HG03442 (cell line): ENCODE results near the gene HCN2.
"Not testable (repeated sequence)": the region's sequence is repeated elsewhere in the genome, so short reads cannot be mapped to it uniquely, and the experiment has no call there.

Source experiments
- ATAC-seq: cut with Tn5 transposase; IDR thresholded peaks from one replicate; pipeline ENCODE4 v1.9.1; 2021; ENCODE audit warnings: mild to moderate bottlenecking, moderate library complexity; ENCODE audit not compliant: unreplicated experiment

Gene HCN2

GRCh38 chr19:617551-618246 is 28.0 kb downstream of the HCN2 start:
- ATAC-seq = no peak

- ATAC-seq = no peak
Observed at GRCh38 chr19:618247-618619, 28.6 kb downstream of the HCN2 start.

- no peak for ATAC-seq
Observed at GRCh38 chr19:618674-619285, 29.1 kb downstream of the HCN2 start.

GRCh38 chr19:619286-620002 is 29.8 kb downstream of the HCN2 start:
- ATAC-seq = no peak

- ATAC-seq = no peak
Observed at GRCh38 chr19:620166-620862, 30.6 kb downstream of the HCN2 start.

- not testable (repeated sequence) for ATAC-seq
Observed at GRCh38 chr19:621191-621590, 31.5 kb downstream of the HCN2 start.

- no peak for ATAC-seq
Observed at GRCh38 chr19:621819-622218, 32.1 kb downstream of the HCN2 start.

GRCh38 chr19:622666-623065 is 33.0 kb downstream of the HCN2 start:
- no peak for ATAC-seq

GRCh38 chr19:623175-623916 is 33.7 kb downstream of the HCN2 start:
- no peak for ATAC-seq

- ATAC-seq = no peak
Observed at GRCh38 chr19:623974-624373, 34.3 kb downstream of the HCN2 start.

- no peak for ATAC-seq
Observed at GRCh38 chr19:624433-625109, 34.9 kb downstream of the HCN2 start.

- no peak for ATAC-seq
Observed at GRCh38 chr19:625257-625656, 35.6 kb downstream of the HCN2 start.

GRCh38 chr19:626566-626965 is 36.9 kb downstream of the HCN2 start:
- not testable (repeated sequence) for ATAC-seq

GRCh38 chr19:628168-628567 is 38.5 kb downstream of the HCN2 start:
- no peak for ATAC-seq

- not testable (repeated sequence) for ATAC-seq
Observed at GRCh38 chr19:629515-629914, 39.8 kb downstream of the HCN2 start.

- no peak for ATAC-seq
Observed at GRCh38 chr19:629961-630714, 40.5 kb downstream of the HCN2 start.

GRCh38 chr19:632579-633067 is 42.9 kb downstream of the HCN2 start:
- ATAC-seq = peak; percentile 16

GRCh38 chr19:633068-633785 is 43.5 kb downstream of the HCN2 start, which contains the start of gene POLRMT:
Gene POLRMT (minus strand): TSS chr19:633537. CDS start chr19:633512, 25 bp downstream.
- peak; percentile 80 for ATAC-seq
